ENCODE measurements around the gene ETV6. TPM values are rescaled to one million over a fixed set of nuclear protein-coding genes. Genes with fewer than 3 reads are reported as not detected.
A peak's percentile ranks its signal among the peaks of the same experiment; 100 is the strongest.

The ETV6 gene
- total RNA-seq, 1 donor from 2014 or later = 14.7 TPM

DNA sequence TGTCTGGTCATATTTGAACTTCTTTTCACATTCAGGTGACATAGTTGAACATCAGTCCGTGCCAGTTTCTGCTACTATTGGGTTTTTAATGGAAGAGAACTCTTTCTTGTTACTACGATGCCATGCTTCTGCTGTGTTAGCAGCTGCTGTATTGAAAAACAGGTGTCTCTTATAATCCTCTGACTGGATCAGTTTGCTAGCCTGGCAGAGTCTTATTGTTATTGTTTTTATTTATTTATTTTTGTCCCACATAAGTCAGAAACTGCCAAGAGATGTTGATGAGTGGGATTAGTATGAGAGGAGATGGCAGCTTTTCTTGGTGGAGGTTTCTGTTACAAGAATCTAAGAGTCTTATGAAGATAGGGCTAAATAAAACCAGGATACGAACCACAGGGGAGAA lies 14.6 kb downstream of the ETV6 start:
- TF ChIP-seq POLR2AphosphoS5 (IDR thresholded peaks at IDR 0.05; ENCODE audit: insufficient read depth in 1 of 2, low read depth in 1 of 2) (no peak), POLR2A (IDR thresholded peaks at IDR 0.05) (no peak)
- TF ChIP-seq, protein P1, sequence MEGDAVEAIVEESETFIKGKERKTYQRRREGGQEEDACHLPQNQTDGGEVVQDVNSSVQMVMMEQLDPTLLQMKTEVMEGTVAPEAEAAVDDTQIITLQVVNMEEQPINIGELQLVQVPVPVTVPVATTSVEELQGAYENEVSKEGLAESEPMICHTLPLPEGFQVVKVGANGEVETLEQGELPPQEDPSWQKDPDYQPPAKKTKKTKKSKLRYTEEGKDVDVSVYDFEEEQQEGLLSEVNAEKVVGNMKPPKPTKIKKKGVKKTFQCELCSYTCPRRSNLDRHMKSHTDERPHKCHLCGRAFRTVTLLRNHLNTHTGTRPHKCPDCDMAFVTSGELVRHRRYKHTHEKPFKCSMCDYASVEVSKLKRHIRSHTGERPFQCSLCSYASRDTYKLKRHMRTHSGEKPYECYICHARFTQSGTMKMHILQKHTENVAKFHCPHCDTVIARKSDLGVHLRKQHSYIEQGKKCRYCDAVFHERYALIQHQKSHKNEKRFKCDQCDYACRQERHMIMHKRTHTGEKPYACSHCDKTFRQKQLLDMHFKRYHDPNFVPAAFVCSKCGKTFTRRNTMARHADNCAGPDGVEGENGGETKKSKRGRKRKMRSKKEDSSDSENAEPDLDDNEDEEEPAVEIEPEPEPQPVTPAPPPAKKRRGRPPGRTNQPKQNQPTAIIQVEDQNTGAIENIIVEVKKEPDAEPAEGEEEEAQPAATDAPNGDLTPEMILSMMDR (IDR thresholded peaks at IDR 0.05) = no peak
- Histone ChIP-seq H3K4me1 (peaks cover 25% of the 10 kb centered on the region), H3K27me3 (no peaks in the 10 kb centered on the region), H3K27ac (no peak overlapping the region), H3K4me3 (no peak overlapping the region), H3K9me3 (no peaks in the 10 kb centered on the region), H3K36me3 (no peaks in the 10 kb centered on the region)
- intact Hi-C loops (cut with DNase I) = no loop called here
- DNase-seq (ENCODE audit: extremely low spot score in 2 of 2) = no peak

DNA sequence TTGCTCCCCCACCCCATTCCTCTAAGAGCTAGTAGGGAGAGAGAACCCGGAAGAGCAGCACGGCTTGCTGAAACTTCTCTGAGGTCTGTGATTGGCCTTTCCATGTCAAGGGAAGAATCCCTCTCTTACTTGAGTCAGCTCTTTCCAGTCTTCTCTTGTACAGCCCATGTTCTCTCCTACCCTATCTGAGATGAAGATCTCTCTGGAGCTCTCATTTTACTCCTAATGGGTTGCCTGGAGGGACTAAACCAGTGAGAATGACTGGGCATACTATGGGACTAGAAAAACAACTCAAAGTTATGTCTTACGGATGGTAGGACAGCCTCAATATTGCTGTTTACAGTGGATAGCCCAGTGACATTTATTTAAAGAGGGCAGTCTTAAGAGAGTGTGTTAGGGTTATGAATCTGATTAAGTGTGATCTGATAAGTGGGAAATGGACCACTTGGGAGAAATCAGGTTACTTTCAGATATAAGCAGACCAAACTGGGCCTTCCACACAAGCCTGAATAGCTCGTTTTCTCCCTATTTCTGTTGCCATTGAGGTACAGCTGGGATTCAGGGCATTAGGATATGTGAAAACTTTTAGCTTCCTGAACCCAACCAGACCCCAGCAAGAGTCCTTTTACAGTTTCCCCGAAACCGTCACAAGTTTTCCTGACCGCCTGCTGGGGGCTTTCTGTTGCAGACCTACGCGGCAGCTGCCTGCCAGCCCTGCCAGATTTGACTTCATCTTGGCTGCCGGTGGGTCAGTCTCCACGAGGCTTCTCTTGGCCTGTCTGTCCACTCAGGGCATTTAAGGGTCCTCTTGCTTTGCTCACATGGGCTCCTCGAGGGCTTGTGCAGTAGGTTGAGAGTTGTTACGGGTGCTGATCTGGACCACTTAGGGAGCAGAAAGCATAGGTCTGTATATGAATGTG lies 16.9 kb downstream of the ETV6 start:
- Histone ChIP-seq H3K36me3 (no peaks in the 10 kb centered on the region), H3K27ac (no peak overlapping the region)
- intact Hi-C loops (cut with DNase I) = no loop called here

DNA sequence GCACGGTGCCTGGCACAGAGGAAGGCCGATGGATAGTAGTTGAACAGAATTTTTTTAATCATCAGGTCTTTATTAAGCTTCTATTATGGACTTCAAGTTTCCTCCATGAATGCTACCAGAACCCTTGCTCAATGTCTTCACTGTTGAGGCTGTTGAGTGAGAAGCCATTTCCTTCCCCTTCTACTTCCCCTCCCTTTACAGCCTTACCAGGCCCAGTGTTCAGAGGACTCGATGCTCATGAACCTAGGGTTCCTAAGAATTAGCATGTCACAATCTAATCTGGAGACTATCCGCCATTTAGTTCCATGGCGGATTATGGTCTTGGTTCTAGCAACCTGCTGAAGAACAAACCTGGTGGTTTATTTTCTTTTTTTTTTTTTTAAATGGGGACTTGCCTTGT lies 17.7 kb downstream of the ETV6 start:
- Histone ChIP-seq H3K4me1 (peaks cover 13% of the 10 kb centered on the region), H3K4me3 (no peak overlapping the region), H3K27me3 (no peaks in the 10 kb centered on the region), H3K36me3 (no peaks in the 10 kb centered on the region), H3K27ac (no peak overlapping the region), H3K9me3 (no peaks in the 10 kb centered on the region)
- intact Hi-C loops (cut with DNase I) = no loop called here
- DNase-seq (ENCODE audit: extremely low spot score in 2 of 2) = no peak
- TF ChIP-seq POLR2A (IDR thresholded peaks at IDR 0.05) = no peak
- TF ChIP-seq, protein P1 (IDR thresholded peaks at IDR 0.05) = no peak
- TF ChIP-seq POLR2AphosphoS5 (IDR thresholded peaks at IDR 0.05; ENCODE audit: insufficient read depth in 1 of 2, low read depth in 1 of 2) = no peak

More for the DNA sequence above, 16.9 kb downstream of the ETV6 start:
- Histone ChIP-seq H3K4me1 (peaks cover 21% of the 10 kb centered on the region), H3K4me3 (no peak overlapping the region), H3K9me3 (no peaks in the 10 kb centered on the region), H3K27me3 (no peaks in the 10 kb centered on the region)
- DNase-seq (ENCODE audit: extremely low spot score in 2 of 2) = no peak
- TF ChIP-seq, protein P1 (IDR thresholded peaks at IDR 0.05) = no peak
- TF ChIP-seq POLR2A (IDR thresholded peaks at IDR 0.05) (no peak), POLR2AphosphoS5 (IDR thresholded peaks at IDR 0.05; ENCODE audit: insufficient read depth in 1 of 2, low read depth in 1 of 2) (no peak)

DNA sequence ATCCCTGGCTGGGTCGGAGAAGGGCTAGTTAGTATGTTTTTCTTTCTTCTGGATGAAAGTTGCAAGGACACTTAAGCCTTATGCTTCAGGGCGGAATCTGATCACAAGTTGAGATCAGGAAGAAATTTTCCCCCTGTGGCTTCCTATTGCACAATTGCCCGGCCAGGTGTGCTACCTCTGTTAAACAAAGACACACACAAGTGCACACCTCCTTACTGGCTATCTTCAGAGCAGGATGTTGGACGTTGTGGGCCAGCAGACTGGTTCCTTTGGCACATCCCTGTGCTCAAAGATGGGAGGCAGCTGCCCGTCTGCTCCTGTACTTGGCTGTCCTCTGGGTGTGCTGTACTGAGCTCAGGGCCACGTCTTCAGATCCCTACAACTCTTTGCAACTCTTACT lies 19.1 kb downstream of the ETV6 start:
- Histone ChIP-seq H3K27ac (no peak overlapping the region), H3K36me3 (no peaks in the 10 kb centered on the region), H3K4me3 (no peak overlapping the region), H3K4me1 (peaks cover 18% of the 10 kb centered on the region), H3K9me3 (no peaks in the 10 kb centered on the region), H3K27me3 (no peaks in the 10 kb centered on the region)
- intact Hi-C loops (cut with DNase I) = no loop called here
- TF ChIP-seq POLR2AphosphoS5 (IDR thresholded peaks at IDR 0.05; ENCODE audit: insufficient read depth in 1 of 2, low read depth in 1 of 2) = no peak
- no peak for TF ChIP-seq POLR2A (IDR thresholded peaks at IDR 0.05)
- TF ChIP-seq, protein P1 (IDR thresholded peaks at IDR 0.05) = no peak
- no peak for DNase-seq (ENCODE audit: extremely low spot score in 2 of 2)

DNA sequence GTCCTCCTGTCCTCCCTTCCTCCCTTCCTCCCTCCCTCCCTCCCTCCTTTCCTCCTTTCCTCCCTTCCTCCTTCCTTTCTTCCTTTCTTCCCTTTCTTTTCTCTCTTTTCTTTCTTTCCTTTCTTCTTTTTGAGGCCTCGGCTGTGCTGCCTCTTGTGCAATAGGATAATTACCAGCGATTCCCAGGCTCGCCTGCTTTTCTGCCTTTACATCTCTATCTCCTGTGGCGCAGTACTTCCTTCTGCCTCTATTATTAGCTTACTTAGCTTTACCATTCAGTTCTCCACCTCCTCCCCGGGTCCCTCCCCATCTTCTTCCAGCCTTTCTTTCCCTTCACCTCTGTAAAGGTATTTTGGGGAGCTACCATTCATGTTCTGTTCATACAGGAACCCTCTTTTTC lies 19.9 kb downstream of the ETV6 start:
- TF ChIP-seq, protein P1 (IDR thresholded peaks at IDR 0.05) = no peak
- TF ChIP-seq POLR2AphosphoS5 (IDR thresholded peaks at IDR 0.05; ENCODE audit: insufficient read depth in 1 of 2, low read depth in 1 of 2) = no peak
- TF ChIP-seq POLR2A (IDR thresholded peaks at IDR 0.05) = no peak
- no peaks in the 10 kb centered on the region for H3K27me3 ChIP-seq

More for the DNA sequence above, 19.9 kb downstream of the ETV6 start:
- Histone ChIP-seq H3K9me3 (no peaks in the 10 kb centered on the region), H3K4me1 (peaks cover 25% of the 10 kb centered on the region), H3K4me3 (no peak overlapping the region), H3K36me3 (no peaks in the 10 kb centered on the region), H3K27ac (no peak overlapping the region)
- peak in 1 of 2 donors; percentile 47 for DNase-seq (ENCODE audit: extremely low spot score in 2 of 2)
- intact Hi-C loops (cut with DNase I) = no loop called here

All from vagina (tissue), 2 donors.